T-cell (primary cell): ENCODE measurements around the gene SNRPA1. TPM values are rescaled to one million over a fixed set of nuclear protein-coding genes. Genes with fewer than 3 reads are reported as not detected.

Experiments
- ATAC-seq, 4 experiments: fragments of 200-7000 bp in 3 of 4; fragments of 150-1000 bp in 1 of 4; cut with Tn5 transposase; replicated peaks in 1 of 4; 1 replicate in 3 of 4; 2 replicates in 1 of 4; pipeline ENCODE4 v1.10.0; 2021; ENCODE audit warnings: moderate library complexity in 3 of 4, mild to moderate bottlenecking in 2 of 4, moderate number of reproducible peaks in 1 of 4
- CTCF ChIA-PET, 2 donors: fragments of 300-600 bp; sonication (Branson Sonifier 250); formaldehyde crosslinking; loops; one replicate each; lab custom pipeline; 2022; ENCODE audit warnings: antibody characterized with exemption in 2 of 2; lab: Charles Lee
- POLR2A ChIA-PET, 2 donors: fragments of 300-600 bp; sonication (Branson Sonifier 250); formaldehyde crosslinking; loops; one replicate each; lab custom pipeline; 2022; ENCODE audit warnings: antibody characterized with exemption in 2 of 2; lab: Charles Lee
- DNase-seq, 35 experiments: peaks; one replicate each; pipeline versions ENCODE4 v3.0.0 to v3.0.0-alpha.2; 2013 to 2023
- H3K27ac ChIP-seq: one replicate; pipeline ENCODE4 v1.5.1; 2013; ENCODE audit warnings: low read length
- H3K27me3 ChIP-seq, 2 experiments: replicated peaks in 1 of 2; 1 replicate in 1 of 2; 2 replicates in 1 of 2; pipeline versions ENCODE4 v1.6.1 to v1.7.0; 2013; ENCODE audit warnings: low read length in 1 of 2, mixed read lengths in 1 of 2; ENCODE audit not compliant: control insufficient read depth in 2 of 2, insufficient read depth in 2 of 2; ENCODE audit errors: extremely low read depth in 1 of 2
- H3K36me3 ChIP-seq, 2 donors: 1 replicate in 1 of 2; 2 replicates in 1 of 2; pipeline versions ENCODE4 v1.6.1 to v1.7.0; 2013; ENCODE audit warnings: low read length in 1 of 2; ENCODE audit not compliant: control insufficient read depth in 2 of 2, insufficient read depth in 1 of 2; ENCODE audit errors: extremely low read depth in 1 of 2
- H3K4me1 ChIP-seq, 2 experiments: 1 replicate in 1 of 2; 2 replicates in 1 of 2; pipeline versions ENCODE4 v1.6.1 to v1.7.0; 2013; ENCODE audit warnings: low read length in 2 of 2, mixed read lengths in 1 of 2; ENCODE audit not compliant: insufficient read depth in 2 of 2, control insufficient read depth in 1 of 2; ENCODE audit errors: extremely low read depth in 1 of 2
- H3K4me3 ChIP-seq, 2 donors: 1 replicate in 1 of 2; 2 replicates in 1 of 2; pipeline versions ENCODE4 v1.5.1 to v1.7.0; 2013; ENCODE audit warnings: mild to moderate bottlenecking in 2 of 2, low read length in 1 of 2, moderate library complexity in 1 of 2; ENCODE audit not compliant: control insufficient read depth in 1 of 2; ENCODE audit errors: extremely low read depth in 1 of 2
- H3K9me3 ChIP-seq: 2 replicates; pipeline ENCODE4 v1.7.0; 2013
- H3K27ac Mint-ChIP-seq, 2 donors: one replicate each; pipeline ENCODE4 v1.8.0; 2020 to 2021; ENCODE audit warnings: mild to moderate bottlenecking in 2 of 2, mixed read lengths in 2 of 2
- H3K27me3 Mint-ChIP-seq, 2 donors: one replicate each; pipeline ENCODE4 v1.8.0; 2021 to 2022; ENCODE audit warnings: mixed read lengths in 2 of 2
- H3K36me3 Mint-ChIP-seq: one replicate; pipeline ENCODE4 v1.8.0; 2021; ENCODE audit warnings: mixed read lengths
- H3K4me1 Mint-ChIP-seq, 3 donors: one replicate each; pipeline ENCODE4 v1.8.0; 2020 to 2022; ENCODE audit warnings: mixed read lengths in 3 of 3, mild to moderate bottlenecking in 1 of 3
- H3K4me3 Mint-ChIP-seq, 3 donors: one replicate each; pipeline ENCODE4 v1.8.0; 2020 to 2022; ENCODE audit warnings: mild to moderate bottlenecking in 3 of 3, mixed read lengths in 3 of 3, moderate library complexity in 3 of 3
- H3K9me3 Mint-ChIP-seq, 3 donors: one replicate each; pipeline ENCODE4 v1.8.0; 2020 to 2022; ENCODE audit warnings: mixed read lengths in 3 of 3
- WGBS: methylation state at CpG from one replicate; pipeline ENCODE4 v1.1.5; 2013; ENCODE audit warnings: missing lambda C conversion rate; ENCODE audit not compliant: insufficient coverage; 5-methylcytosine and 5-hydroxymethylcytosine counted together
- total RNA-seq, 35 experiments: library from RNA in 6 of 35; stranded (reverse) in 6 of 35; fragments of 120-200 nt in 1 of 35; gene quantifications; one replicate each; pipeline versions ENCODE4 v1.2.1 to v1.2.4 and lab custom pipeline; 2013 to 2026

Gene SNRPA1
- total RNA-seq, 5 donors from 2014 or later (not counting 1 experiment from before 2014, with no cell fraction given) = 77.0 to 199 (median 97.0) TPM

DNA sequence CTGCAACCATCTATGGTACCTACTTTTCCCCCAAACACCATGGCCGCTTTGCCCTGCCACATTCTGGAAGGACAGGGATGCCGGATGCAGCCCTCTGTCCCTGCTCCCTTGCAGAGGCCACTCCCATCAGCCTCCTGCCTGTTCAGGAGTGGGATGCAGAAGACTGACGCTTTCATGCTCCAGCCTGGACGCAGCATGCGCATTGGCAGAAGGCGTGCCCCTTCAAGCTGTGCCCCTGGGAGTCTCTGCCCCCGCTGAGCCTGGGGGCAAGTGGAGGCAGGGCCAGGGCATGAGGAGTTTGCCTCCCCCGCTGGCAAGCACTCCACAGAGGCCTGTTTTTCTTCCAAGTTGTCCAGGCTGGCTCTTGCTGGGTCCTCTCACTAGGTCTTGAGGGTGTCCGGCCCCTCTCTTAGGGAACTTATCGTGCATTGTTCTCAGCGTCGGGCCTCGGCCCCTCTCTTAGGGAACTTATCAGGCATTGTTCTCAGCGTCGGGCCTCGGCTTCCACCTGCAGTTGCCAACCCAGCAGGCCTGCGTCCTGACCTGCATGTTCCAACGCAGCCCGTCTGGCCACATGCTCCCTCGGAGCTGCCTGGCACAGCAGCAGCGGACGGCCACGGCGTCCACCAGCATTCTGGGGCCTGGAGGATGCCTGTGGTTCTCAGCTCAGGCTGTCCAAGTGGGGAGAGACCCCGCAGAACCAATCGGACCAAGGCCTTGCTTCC is 14.6 kb upstream of the SNRPA1 start:
- Histone ChIP-seq H3K36me3 (no peaks in the 10 kb centered on the region), H3K4me3 (no peak overlapping the region), H3K9me3 (no peaks in the 10 kb centered on the region), H3K27ac (no peak overlapping the region), H3K27me3 (peaks cover 0 to 42% of the 10 kb centered on the region in 2 experiments), H3K4me1 (no peaks in the 10 kb centered on the region)
- WGBS = 88% methylated on average over 24 of the region's 26 CpGs
- Mint-ChIP-seq H3K4me3 (no peak overlapping the region), H3K27me3 (peaks cover 0 to 15% of the 10 kb centered on the region in 2 donors), H3K27ac (no peak overlapping the region), H3K4me1 (no peaks in the 10 kb centered on the region), H3K9me3 (no peaks in the 10 kb centered on the region), H3K36me3 (no peaks in the 10 kb centered on the region)
- DNase-seq (no peak), ATAC-seq (no peak)
- ChIA-PET CTCF (no interaction called here), POLR2A (no interaction called here)

DNA sequence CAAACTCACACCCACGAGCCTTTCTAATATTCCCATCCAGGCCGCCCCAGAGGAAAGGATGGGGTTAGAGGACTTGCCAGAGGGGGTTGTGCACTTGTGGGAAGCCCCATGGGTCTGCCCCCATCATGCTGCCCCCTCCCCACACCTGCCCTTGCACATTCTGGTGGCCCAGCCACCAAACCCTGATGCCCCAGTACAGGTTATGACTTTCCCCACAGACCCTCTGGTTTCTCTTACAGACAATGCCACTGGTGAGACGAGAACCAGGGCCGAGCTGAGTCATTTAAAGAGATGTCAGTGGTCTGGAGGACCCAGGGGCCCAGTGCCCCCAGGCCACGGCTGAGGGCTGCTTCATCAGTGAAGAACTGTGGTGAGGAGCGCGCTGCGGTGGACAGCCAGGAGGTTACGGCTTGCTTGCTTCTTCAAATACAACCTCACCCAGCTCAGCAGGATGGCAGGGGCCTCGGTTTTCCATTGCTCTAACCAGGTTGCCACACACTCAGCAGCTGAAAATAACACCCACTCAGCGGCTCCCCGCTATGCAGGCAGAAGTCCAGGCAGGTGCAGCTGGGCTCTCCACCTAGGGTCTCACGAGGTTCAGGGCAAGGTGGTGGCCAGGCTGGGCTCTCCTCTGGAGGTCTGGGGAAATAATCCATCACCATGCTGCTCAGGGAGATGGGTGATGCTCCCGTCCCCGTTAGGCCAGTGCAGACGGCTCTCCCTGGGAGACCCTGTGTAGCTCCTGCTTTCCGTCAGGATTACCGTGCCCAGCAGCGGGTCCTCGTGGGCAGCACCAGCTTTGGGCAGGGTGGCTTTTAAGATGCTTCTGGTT is 13.8 kb upstream of the SNRPA1 start:
- no peak overlapping the region for H3K27ac Mint-ChIP-seq
- Histone ChIP-seq H3K27me3 (peaks cover 0 to 42% of the 10 kb centered on the region in 2 experiments), H3K4me1 (no peaks in the 10 kb centered on the region), H3K4me3 (no peak overlapping the region), H3K27ac (no peak overlapping the region), H3K36me3 (no peaks in the 10 kb centered on the region), H3K9me3 (no peaks in the 10 kb centered on the region)
- WGBS = 88% methylated on average over 14 of the region's 20 CpGs
- CTCF ChIA-PET = no interaction called here
- H3K4me1 Mint-ChIP-seq = no peaks in the 10 kb centered on the region
- DNase-seq (no peak), ATAC-seq (no peak)
- H3K4me3 Mint-ChIP-seq = no peak overlapping the region
- H3K27me3 Mint-ChIP-seq = peaks cover 0 to 12% of the 10 kb centered on the region in 2 donors
- H3K9me3 Mint-ChIP-seq = no peaks in the 10 kb centered on the region
- H3K36me3 Mint-ChIP-seq = no peaks in the 10 kb centered on the region
- POLR2A ChIA-PET = no interaction called here

DNA sequence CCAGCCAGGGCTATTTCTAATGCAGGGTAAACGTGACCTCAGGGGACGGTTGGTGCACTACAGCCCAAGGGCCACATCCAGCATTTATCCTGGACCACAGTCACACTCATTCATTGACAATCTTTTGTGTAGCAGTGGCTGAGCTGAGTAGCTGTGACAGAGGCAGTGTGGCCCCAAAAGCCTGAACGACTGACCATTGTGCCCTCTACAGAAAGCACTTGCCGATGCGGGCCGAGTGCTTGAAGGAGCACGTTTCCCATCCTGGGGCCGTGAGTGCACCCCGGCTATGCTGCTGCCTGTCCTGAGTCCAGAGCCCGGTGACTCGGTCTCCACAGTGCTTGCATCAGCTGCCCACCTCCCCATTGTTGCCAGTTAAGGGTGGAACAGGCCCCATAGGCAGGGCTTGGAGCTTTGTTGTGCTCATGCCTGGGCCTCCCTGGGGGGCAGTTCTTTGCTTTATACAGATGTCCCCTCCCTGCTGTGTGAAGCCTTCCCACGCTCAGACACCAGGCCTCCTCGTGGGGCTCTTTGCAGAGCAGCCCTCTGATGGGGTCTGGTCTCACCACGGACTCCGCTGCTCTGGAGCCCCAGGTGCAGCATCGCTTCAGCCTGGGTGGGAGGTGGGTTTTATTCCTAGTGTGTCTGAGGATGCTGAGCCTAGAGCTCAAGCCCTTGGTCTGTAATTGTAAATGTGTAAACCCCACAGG is 13.0 kb upstream of the SNRPA1 start:
- Histone ChIP-seq H3K27me3 (peaks cover 0 to 42% of the 10 kb centered on the region in 2 experiments), H3K27ac (no peak overlapping the region), H3K9me3 (no peaks in the 10 kb centered on the region), H3K4me3 (no peak overlapping the region), H3K36me3 (no peaks in the 10 kb centered on the region), H3K4me1 (no peaks in the 10 kb centered on the region)
- H3K27me3 Mint-ChIP-seq = peaks cover 0 to 11% of the 10 kb centered on the region in 2 donors
- no peak overlapping the region for H3K4me3 Mint-ChIP-seq
- 76% methylated on average over 13 of the region's 16 CpGs for WGBS
- no peak overlapping the region for H3K27ac Mint-ChIP-seq
- H3K36me3 Mint-ChIP-seq = no peaks in the 10 kb centered on the region
- ChIA-PET POLR2A (no interaction called here), CTCF (interaction anchor here in 1 of 2 donors (0.6 kb wide), 1 partner anchor 12 kb away, joined by 4 read pairs; no protein-coding TSS in a partner anchor)
- no peak for DNase-seq
- H3K4me1 Mint-ChIP-seq = no peaks in the 10 kb centered on the region
- H3K9me3 Mint-ChIP-seq = no peaks in the 10 kb centered on the region
- ATAC-seq = no peak

DNA sequence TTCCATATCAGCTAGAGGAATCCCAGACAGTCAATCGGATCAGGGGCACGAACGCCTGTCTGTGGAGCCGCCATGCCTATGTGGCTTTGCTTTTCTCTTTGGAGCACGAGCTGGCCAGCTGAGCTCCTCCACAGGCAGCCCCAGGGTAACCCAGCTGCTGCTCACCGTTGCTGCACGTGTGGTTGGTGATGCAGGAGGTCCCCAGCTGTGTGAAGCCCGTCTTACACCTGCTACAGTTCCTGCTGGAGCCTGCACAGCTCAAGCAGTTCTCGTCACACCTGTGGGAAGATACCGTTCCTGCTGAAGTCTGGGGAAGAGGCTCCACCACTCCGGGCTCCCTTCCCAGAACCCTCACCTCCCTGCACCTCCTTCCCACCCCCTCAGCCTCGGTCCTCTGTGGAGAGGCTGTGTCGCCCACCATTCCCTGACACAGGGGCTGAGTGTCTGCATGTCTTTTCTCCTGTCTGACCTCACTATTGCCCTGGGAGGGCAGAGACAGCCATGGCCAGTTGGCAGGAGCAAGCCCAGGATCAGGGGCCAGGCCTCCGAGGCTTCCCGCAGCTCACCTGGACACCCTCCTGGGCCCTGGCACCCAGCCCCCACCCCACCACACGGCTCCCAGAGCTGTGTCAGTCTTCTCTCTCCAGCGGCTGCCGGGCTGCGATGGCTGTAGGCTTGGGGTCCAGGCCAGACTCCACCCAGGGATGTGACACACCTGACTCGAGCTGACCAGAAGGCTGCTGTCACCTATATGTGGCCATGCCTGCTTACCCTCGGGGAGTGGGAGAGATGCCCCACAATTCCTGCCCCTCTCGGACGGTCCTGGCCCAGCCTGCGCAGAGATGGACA is 12.2 kb upstream of the SNRPA1 start:
- H3K4me1 Mint-ChIP-seq = no peaks in the 10 kb centered on the region
- H3K36me3 Mint-ChIP-seq = no peaks in the 10 kb centered on the region
- H3K27ac Mint-ChIP-seq = no peak overlapping the region
- peaks cover 0 to 11% of the 10 kb centered on the region in 2 donors for H3K27me3 Mint-ChIP-seq
- 83% methylated on average over 16 of the region's 24 CpGs for WGBS
- Histone ChIP-seq H3K4me3 (no peak overlapping the region), H3K27ac (no peak overlapping the region), H3K27me3 (peaks cover 0 to 42% of the 10 kb centered on the region in 2 experiments), H3K4me1 (no peaks in the 10 kb centered on the region), H3K9me3 (no peaks in the 10 kb centered on the region), H3K36me3 (no peaks in the 10 kb centered on the region)
- ATAC-seq (no peak), DNase-seq (no peak)
- POLR2A ChIA-PET = no interaction called here
- CTCF ChIA-PET = interaction anchor here in 1 of 2 donors (0.6 kb wide), 1 partner anchor 12 kb away, joined by 4 read pairs; no protein-coding TSS in a partner anchor
- H3K4me3 Mint-ChIP-seq = no peak overlapping the region
- H3K9me3 Mint-ChIP-seq = no peaks in the 10 kb centered on the region

DNA sequence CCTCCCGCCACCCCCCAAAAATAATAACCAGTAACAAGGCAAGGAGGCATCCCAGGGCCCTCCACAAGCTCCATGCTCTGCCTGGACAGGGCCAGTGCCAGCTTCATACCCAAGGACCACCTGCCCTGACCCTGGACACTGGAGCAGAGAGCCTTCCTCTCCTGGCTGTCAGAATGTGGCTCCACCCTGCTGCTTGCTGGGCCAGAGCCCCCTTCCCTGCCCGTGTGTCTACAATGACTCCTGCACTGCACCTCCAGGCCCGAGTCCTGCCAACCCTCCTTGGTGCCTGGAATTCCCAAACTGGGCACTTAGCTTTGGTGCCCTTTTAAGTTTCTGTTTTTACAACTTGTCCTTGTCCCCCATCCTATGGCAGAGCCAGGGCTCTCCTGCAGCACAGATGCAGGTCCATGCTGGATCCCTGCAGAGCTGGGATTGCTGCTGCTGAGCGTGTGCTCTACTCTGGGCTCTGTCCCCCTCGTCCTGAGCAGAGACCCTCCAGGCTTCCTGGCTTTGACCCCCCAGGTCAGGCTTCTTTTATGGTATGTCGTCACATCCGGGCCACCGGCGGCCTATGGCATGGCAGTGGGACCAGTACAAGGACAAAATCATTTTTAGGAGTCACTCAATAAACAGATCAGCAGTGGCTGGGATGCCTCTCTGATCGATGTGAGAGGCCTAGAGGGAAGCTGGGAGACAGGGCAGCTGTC is 11.4 kb upstream of the SNRPA1 start:
- Histone ChIP-seq H3K27me3 (peaks cover 0 to 42% of the 10 kb centered on the region in 2 experiments), H3K4me3 (no peak overlapping the region), H3K27ac (no peak overlapping the region), H3K9me3 (no peaks in the 10 kb centered on the region), H3K4me1 (no peaks in the 10 kb centered on the region), H3K36me3 (no peaks in the 10 kb centered on the region)
- H3K9me3 Mint-ChIP-seq = no peaks in the 10 kb centered on the region
- ChIA-PET CTCF (no interaction called here), POLR2A (no interaction called here)
- WGBS = 69% methylated on average over 6 of the region's 10 CpGs
- no peaks in the 10 kb centered on the region for H3K4me1 Mint-ChIP-seq
- H3K27me3 Mint-ChIP-seq = peaks cover 0 to 9% of the 10 kb centered on the region in 2 donors
- H3K27ac Mint-ChIP-seq = no peak overlapping the region
- H3K36me3 Mint-ChIP-seq = no peaks in the 10 kb centered on the region
- DNase-seq (no peak), ATAC-seq (no peak)
- no peak overlapping the region for H3K4me3 Mint-ChIP-seq
